ENCODE measurements around the gene DNAH1.

Gene DNAH1

GRCh38 chr3:52298149-52299098, 17.7 kb upstream of the DNAH1 start:
- Histone ChIP-seq H3K79me2 (ENCODE audit: insufficient read depth, low read length) (no peaks in the 10 kb centered on the region), H3K27ac (ENCODE audit: low read depth, low read length) (no peak overlapping the region), H3K4me3 (ENCODE audit: insufficient read depth, low read length, poor library complexity, severe bottlenecking) (no peak overlapping the region), H3K9ac (ENCODE audit: low read length) (no peak overlapping the region), H3F3A (ENCODE audit: insufficient read depth) (no peaks in the 10 kb centered on the region), H3K36me3 (ENCODE audit: low read length) (no peaks in the 10 kb centered on the region), H3K4me2 (ENCODE audit: low read depth, low read length, poor library complexity, severe bottlenecking) (no peak overlapping the region), H4K20me1 (ENCODE audit: low read depth, low read length) (no peaks in the 10 kb centered on the region), H3K27me3 (ENCODE audit: low read length) (no peaks in the 10 kb centered on the region), H3K9me3 (ENCODE audit: insufficient read depth, low read length) (no peaks in the 10 kb centered on the region), H2AFZ (ENCODE audit: low read depth, low read length, severe bottlenecking) (no peak overlapping the region), H3K9me2 (replicated peaks; ENCODE audit: insufficient read depth, low read length) (no peaks in the 10 kb centered on the region)
- TF ChIP-seq, protein P1, sequence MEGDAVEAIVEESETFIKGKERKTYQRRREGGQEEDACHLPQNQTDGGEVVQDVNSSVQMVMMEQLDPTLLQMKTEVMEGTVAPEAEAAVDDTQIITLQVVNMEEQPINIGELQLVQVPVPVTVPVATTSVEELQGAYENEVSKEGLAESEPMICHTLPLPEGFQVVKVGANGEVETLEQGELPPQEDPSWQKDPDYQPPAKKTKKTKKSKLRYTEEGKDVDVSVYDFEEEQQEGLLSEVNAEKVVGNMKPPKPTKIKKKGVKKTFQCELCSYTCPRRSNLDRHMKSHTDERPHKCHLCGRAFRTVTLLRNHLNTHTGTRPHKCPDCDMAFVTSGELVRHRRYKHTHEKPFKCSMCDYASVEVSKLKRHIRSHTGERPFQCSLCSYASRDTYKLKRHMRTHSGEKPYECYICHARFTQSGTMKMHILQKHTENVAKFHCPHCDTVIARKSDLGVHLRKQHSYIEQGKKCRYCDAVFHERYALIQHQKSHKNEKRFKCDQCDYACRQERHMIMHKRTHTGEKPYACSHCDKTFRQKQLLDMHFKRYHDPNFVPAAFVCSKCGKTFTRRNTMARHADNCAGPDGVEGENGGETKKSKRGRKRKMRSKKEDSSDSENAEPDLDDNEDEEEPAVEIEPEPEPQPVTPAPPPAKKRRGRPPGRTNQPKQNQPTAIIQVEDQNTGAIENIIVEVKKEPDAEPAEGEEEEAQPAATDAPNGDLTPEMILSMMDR (IDR thresholded peaks at IDR 0.05; ENCODE audit: insufficient read depth, low read length, poor library complexity, severe bottlenecking), result no peak
- TF ChIP-seq EZH2phosphoT487 (conservative IDR thresholded peaks at IDR 0.05; ENCODE audit: low read length), result no peak

- TF ChIP-seq, protein P1 (IDR thresholded peaks at IDR 0.05; ENCODE audit: insufficient read depth, low read length, poor library complexity, severe bottlenecking), result no peak
- TF ChIP-seq EZH2phosphoT487 (conservative IDR thresholded peaks at IDR 0.05; ENCODE audit: low read length), result no peak
- Histone ChIP-seq H3K9me2 (replicated peaks; ENCODE audit: insufficient read depth, low read length) (no peaks in the 10 kb centered on the region), H4K20me1 (ENCODE audit: low read depth, low read length) (no peaks in the 10 kb centered on the region), H3F3A (ENCODE audit: insufficient read depth) (no peaks in the 10 kb centered on the region), H3K9ac (ENCODE audit: low read length) (no peak overlapping the region), H3K4me2 (ENCODE audit: low read depth, low read length, poor library complexity, severe bottlenecking) (no peak overlapping the region), H3K36me3 (ENCODE audit: low read length) (no peaks in the 10 kb centered on the region), H3K4me3 (ENCODE audit: insufficient read depth, low read length, poor library complexity, severe bottlenecking) (no peak overlapping the region), H3K79me2 (ENCODE audit: insufficient read depth, low read length) (no peaks in the 10 kb centered on the region), H3K27me3 (ENCODE audit: low read length) (no peaks in the 10 kb centered on the region), H2AFZ (ENCODE audit: low read depth, low read length, severe bottlenecking) (no peak overlapping the region), H3K9me3 (ENCODE audit: insufficient read depth, low read length) (no peaks in the 10 kb centered on the region), H3K27ac (ENCODE audit: low read depth, low read length) (no peak overlapping the region)
These were observed 16.8 kb upstream of the DNAH1 start for GRCh38 chr3:52299247-52299878.

- no peaks in the 10 kb centered on the region for H3K36me3 ChIP-seq (ENCODE audit: low read length)
- no peaks in the 10 kb centered on the region for H3K79me2 ChIP-seq (ENCODE audit: insufficient read depth, low read length)
- TF ChIP-seq EZH2phosphoT487 (conservative IDR thresholded peaks at IDR 0.05; ENCODE audit: low read length), result no peak
- TF ChIP-seq, protein P1 (IDR thresholded peaks at IDR 0.05; ENCODE audit: insufficient read depth, low read length, poor library complexity, severe bottlenecking), result no peak
- no peaks in the 10 kb centered on the region for H3F3A ChIP-seq (ENCODE audit: insufficient read depth)
- no peak overlapping the region for H3K27ac ChIP-seq (ENCODE audit: low read depth, low read length)
- no peak overlapping the region for H3K9ac ChIP-seq (ENCODE audit: low read length)
- H3K27me3 ChIP-seq (ENCODE audit: low read length), result no peaks in the 10 kb centered on the region
- no peaks in the 10 kb centered on the region for H3K9me2 ChIP-seq (replicated peaks; ENCODE audit: insufficient read depth, low read length)
- no peaks in the 10 kb centered on the region for H3K9me3 ChIP-seq (ENCODE audit: insufficient read depth, low read length)
- no peak overlapping the region for H3K4me3 ChIP-seq (ENCODE audit: insufficient read depth, low read length, poor library complexity, severe bottlenecking)
- H4K20me1 ChIP-seq (ENCODE audit: low read depth, low read length), result no peaks in the 10 kb centered on the region
- no peak overlapping the region for H3K4me2 ChIP-seq (ENCODE audit: low read depth, low read length, poor library complexity, severe bottlenecking)
- no peak overlapping the region for H2AFZ ChIP-seq (ENCODE audit: low read depth, low read length, severe bottlenecking)
These were observed 16.1 kb upstream of the DNAH1 start for GRCh38 chr3:52299879-52300611.

Measured in SU-DHL-6 (cell line).